Neural cell (in vitro differentiated cells): ENCODE measurements around the gene RET. TPM values are rescaled to one million over a fixed set of nuclear protein-coding genes. Genes with fewer than 3 reads are reported as not detected.

ENCODE experiments used
- H2AFZ ChIP-seq: fragments of 200-600, 300-800 bp; sonication (generic), shearing (Covaris generic); 2 replicates; pipeline ENCODE4 v1.6.0; 2014; ENCODE audit warnings: low read depth, mild to moderate bottlenecking, antibody characterized with exemption, low read length, moderate library complexity
- H3F3A ChIP-seq: fragments of 200-600 bp; shearing (Covaris generic); 2 replicates; pipeline ENCODE4 v1.6.1; 2016; ENCODE audit warnings: mild to moderate bottlenecking, moderate library complexity, mixed read lengths, antibody characterized with exemption, low read length; ENCODE audit not compliant: insufficient read depth, poor library complexity, severe bottlenecking
- H3K27ac ChIP-seq: fragments of 200-600, 300-800 bp; sonication (generic), shearing (Covaris generic); 2 replicates; pipeline ENCODE4 v1.5.1; 2014; ENCODE audit warnings: mild to moderate bottlenecking, low read length, moderate library complexity
- H3K27me3 ChIP-seq: fragments of 300-800, 200-600 bp; sonication (generic), shearing (Covaris generic); 2 replicates; pipeline ENCODE4 v1.6.0; 2014; ENCODE audit warnings: mild to moderate bottlenecking, low read depth, low read length, moderate library complexity; ENCODE audit not compliant: insufficient read depth
- H3K36me3 ChIP-seq: fragments of 300-800, 200-600 bp; sonication (generic), shearing (Covaris generic); 2 replicates; pipeline ENCODE4 v1.5.1; 2014; ENCODE audit warnings: mild to moderate bottlenecking, antibody characterized with exemption, low read length, moderate library complexity; ENCODE audit not compliant: insufficient read depth
- H3K4me2 ChIP-seq: fragments of 300-800, 200-600 bp; sonication (generic), shearing (Covaris generic); 2 replicates; pipeline ENCODE4 v1.6.0; 2014; ENCODE audit warnings: mild to moderate bottlenecking, low read length
- H3K4me3 ChIP-seq: fragments of 300-800, 200-600 bp; sonication (generic), shearing (Covaris generic); 2 replicates; pipeline ENCODE4 v1.5.1; 2014; ENCODE audit warnings: mild to moderate bottlenecking, low read length, moderate library complexity
- H3K79me2 ChIP-seq: fragments of 200-600 bp; shearing (Covaris generic); replicated peaks from 2 replicates; pipeline ENCODE4 v1.6.0; 2014; ENCODE audit warnings: mild to moderate bottlenecking, low read length, moderate library complexity; ENCODE audit not compliant: insufficient read depth
- H3K9ac ChIP-seq: fragments of 300-800, 200-600 bp; sonication (generic), shearing (Covaris generic); 2 replicates; pipeline ENCODE4 v1.6.1; 2016; ENCODE audit warnings: mild to moderate bottlenecking, low read length, mixed read lengths
- H3K9me2 ChIP-seq: fragments of 200-600 bp; shearing (Covaris generic); 2 replicates; pipeline ENCODE4 v1.6.1; 2016; ENCODE audit warnings: mild to moderate bottlenecking, low read length, mixed read lengths; ENCODE audit not compliant: insufficient read depth
- H3K9me3 ChIP-seq: fragments of 200-600, 300-800 bp; sonication (generic), shearing (Covaris generic); 2 replicates; pipeline ENCODE4 v1.6.1; 2016; ENCODE audit warnings: mild to moderate bottlenecking, mixed run types, low read length, moderate library complexity, mixed read lengths
- H4K20me1 ChIP-seq: fragments of 200-600 bp; shearing (Covaris generic); 2 replicates; pipeline ENCODE4 v1.6.1; 2016; ENCODE audit warnings: mild to moderate bottlenecking, mixed run types; ENCODE audit not compliant: insufficient read depth
- CTCF ChIP-seq: fragments of 450-650 bp; IDR thresholded peaks from 2 replicates; pipeline ENCODE4 v1.5.1; 2014; ENCODE audit warnings: antibody characterized with exemption, mild to moderate bottlenecking, moderate library complexity; ENCODE audit not compliant: poor library complexity, severe bottlenecking
- EP300 ChIP-seq: fragments of 450-650 bp; conservative IDR thresholded peaks from 2 replicates; pipeline ENCODE4 v1.6.1; 2014; ENCODE audit warnings: antibody characterized with exemption, mild to moderate bottlenecking, moderate library complexity; ENCODE audit not compliant: poor library complexity, severe bottlenecking
- EZH2 ChIP-seq: fragments of 200-600, 300-800 bp; shearing (Covaris generic), sonication (generic); IDR thresholded peaks from 2 replicates; pipeline ENCODE4 v1.6.1; 2014; ENCODE audit warnings: antibody characterized with exemption, low read length, borderline replicate concordance, mild to moderate bottlenecking; ENCODE audit not compliant: insufficient read depth, poor library complexity, severe bottlenecking
- MXI1 ChIP-seq: fragments of 450-650 bp; conservative IDR thresholded peaks from 2 replicates; pipeline ENCODE4 v1.6.1; 2014; ENCODE audit warnings: antibody characterized with exemption, mild to moderate bottlenecking; ENCODE audit not compliant: poor library complexity, severe bottlenecking
- POLR2AphosphoS5 ChIP-seq: IDR thresholded peaks from 2 replicates; pipeline ENCODE4 v1.6.1; 2012
- RAD21 ChIP-seq: fragments of 450-650 bp; conservative IDR thresholded peaks from 2 replicates; pipeline ENCODE4 v1.6.1; 2014; ENCODE audit warnings: antibody characterized with exemption, mild to moderate bottlenecking, moderate library complexity
- REST ChIP-seq: IDR thresholded peaks from 2 replicates; pipeline ENCODE4 v1.6.1; 2012; ENCODE audit warnings: borderline replicate concordance
- SMC3 ChIP-seq: fragments of 450-650 bp; conservative IDR thresholded peaks from 2 replicates; pipeline ENCODE4 v1.6.1; 2014; ENCODE audit warnings: antibody characterized with exemption, mild to moderate bottlenecking, moderate library complexity; ENCODE audit not compliant: poor library complexity
- TAF1 ChIP-seq: IDR thresholded peaks from 2 replicates; pipeline ENCODE4 v1.6.1; 2012; ENCODE audit warnings: low read depth
- polyA plus RNA-seq: library from polyadenylated mRNA; depleted of rRNA; stranded (reverse); fragments of >200 nt; gene quantifications from 2 replicates; pipeline ENCODE4 v1.2.3, GENCODE V29; 2014

RET gene
- polyA plus RNA-seq, 1 donor from 2014 or later = 1.7 TPM

GRCh38 chr10:43065234-43065633, 11.6 kb upstream of the RET start:
- Histone ChIP-seq H3K79me2 (no peaks in the 10 kb centered on the region), H3K9me3 (no peaks in the 10 kb centered on the region), H4K20me1 (no peaks in the 10 kb centered on the region), H3K36me3 (no peaks in the 10 kb centered on the region), H3K4me3 (no peak overlapping the region), H3K27ac (no peak overlapping the region), H3F3A (no peaks in the 10 kb centered on the region), H3K4me2 (no peak overlapping the region), H3K9ac (no peak overlapping the region), H3K27me3 (no peaks in the 10 kb centered on the region), H3K9me2 (no peaks in the 10 kb centered on the region), H2AFZ (no peak overlapping the region)
- TF ChIP-seq CTCF (no peak), RAD21 (no peak), TAF1 (no peak), EZH2 (no peak), REST (no peak), MXI1 (no peak), POLR2AphosphoS5 (no peak), EP300 (no peak), SMC3 (no peak)

- H3K9ac ChIP-seq = no peak overlapping the region
- no peaks in the 10 kb centered on the region for H3K36me3 ChIP-seq
- H3K9me2 ChIP-seq = no peaks in the 10 kb centered on the region
- no peak overlapping the region for H2AFZ ChIP-seq
- H3K4me2 ChIP-seq = no peak overlapping the region
- no peak overlapping the region for H3K4me3 ChIP-seq
- no peaks in the 10 kb centered on the region for H3K9me3 ChIP-seq
- H3K27me3 ChIP-seq = no peaks in the 10 kb centered on the region
- no peak overlapping the region for H3K27ac ChIP-seq
- H3F3A ChIP-seq = no peaks in the 10 kb centered on the region
- H4K20me1 ChIP-seq = no peaks in the 10 kb centered on the region
- TF ChIP-seq EP300 = no peak
- no peak for TF ChIP-seq POLR2AphosphoS5
- TF ChIP-seq SMC3 = no peak
- TF ChIP-seq REST = no peak
- TF ChIP-seq RAD21 = no peak
- no peak for TF ChIP-seq TAF1
- no peak for TF ChIP-seq MXI1
- H3K79me2 ChIP-seq = no peaks in the 10 kb centered on the region
These were observed 11.1 kb upstream of the RET start for GRCh38 chr10:43065761-43066160.
